Mesodermal cell (in vitro differentiated cells): ENCODE data around the gene RNF145. TPM values are rescaled to one million over a fixed set of nuclear protein-coding genes. Genes with fewer than 3 reads are reported as not detected.

Experiments used
- H3K27ac ChIP-seq: 2 replicates; pipeline ENCODE4 v1.7.0; 2013; ENCODE audit warnings: mild to moderate bottlenecking, low read depth, low read length, moderate library complexity; ENCODE audit not compliant: severe bottlenecking
- H3K36me3 ChIP-seq: 2 replicates; pipeline ENCODE4 v1.7.1; 2013; ENCODE audit warnings: mild to moderate bottlenecking, low read length, moderate library complexity; ENCODE audit not compliant: control insufficient read depth, insufficient read depth
- H3K4me1 ChIP-seq: one replicate; pipeline ENCODE4 v1.7.1; 2013; ENCODE audit warnings: mild to moderate bottlenecking, low read length; ENCODE audit not compliant: insufficient read depth, control insufficient read depth, poor library complexity, severe bottlenecking
- H3K4me3 ChIP-seq: 2 replicates; pipeline ENCODE4 v1.7.0; 2013; ENCODE audit warnings: low read length, control low read depth, mild to moderate bottlenecking; ENCODE audit not compliant: insufficient read depth, poor library complexity, severe bottlenecking; ENCODE audit errors: extremely low read depth
- H3K9me3 ChIP-seq: 2 replicates; pipeline ENCODE4 v1.7.1; 2013; ENCODE audit warnings: mild to moderate bottlenecking, low read length, moderate library complexity; ENCODE audit not compliant: control insufficient read depth
- WGBS, 2 experiments: methylation state at CpG; one replicate each; pipeline ENCODE4 v1.1.5; 2013; ENCODE audit warnings: missing lambda C conversion rate in 2 of 2; ENCODE audit not compliant: insufficient coverage in 2 of 2; 5-methylcytosine and 5-hydroxymethylcytosine counted together
- polyA plus RNA-seq, 2 experiments: library from polyadenylated mRNA; stranded (reverse); fragments of 50-300 nt; gene quantifications; one replicate each; pipeline ENCODE4 v1.2.3, GENCODE V29; 2013

Gene RNF145
- polyA plus RNA-seq (2013, experiment 1 of 2), result 73.5 TPM
- 68.3 TPM for polyA plus RNA-seq (2013, experiment 2 of 2)

- 1 to 3% methylated on average over 47 to 61 of the region's 65 CpGs for WGBS, 2 experiments
- Histone ChIP-seq H3K27ac (peak within 1 kb of the TSS; percentile 92), H3K36me3 (no peaks in the 10 kb centered on the region)
Measured at GRCh38 chr5:159209438-159210209, at the start of gene RNF145. Gene RNF145, minus strand, starts transcription at chr5:159209553. Its CDS starts 5,936 bp downstream, at chr5:159203617.

GRCh38 chr5:159258361-159258760, 49.0 kb upstream of the RNF145 start:
- 100% methylated on average over 1 of the region's 2 CpGs; no CpG with 5 or more reads in 1 of the 2 experiments for WGBS, 2 experiments
- no peaks in the 10 kb centered on the region for H3K9me3 ChIP-seq
- H3K4me3 ChIP-seq, result no peak overlapping the region
- no peak overlapping the region for H3K27ac ChIP-seq
- no peaks in the 10 kb centered on the region for H3K4me1 ChIP-seq
- no peaks in the 10 kb centered on the region for H3K36me3 ChIP-seq

More at GRCh38 chr5:159209438-159210209, at the start of gene RNF145:
- Histone ChIP-seq H3K9me3 (no peaks in the 10 kb centered on the region), H3K4me1 (peaks cover 20% of the 10 kb centered on the region), H3K4me3 (peak within 1 kb of the TSS; percentile 89)

- Histone ChIP-seq H3K27ac (no peak overlapping the region), H3K4me1 (no peaks in the 10 kb centered on the region), H3K9me3 (no peaks in the 10 kb centered on the region), H3K4me3 (no peak overlapping the region), H3K36me3 (no peaks in the 10 kb centered on the region)
- 74 to 81% methylated on average over 3 to 4 of the region's 6 CpGs for WGBS, 2 experiments
Measured at GRCh38 chr5:159257629-159258283, 48.4 kb upstream of the RNF145 start.

GRCh38 chr5:159257007-159257406, 47.7 kb upstream of the RNF145 start:
- Histone ChIP-seq H3K4me1 (no peaks in the 10 kb centered on the region), H3K36me3 (no peaks in the 10 kb centered on the region), H3K27ac (no peak overlapping the region), H3K9me3 (no peaks in the 10 kb centered on the region), H3K4me3 (no peak overlapping the region)

- H3K4me3 ChIP-seq, result no peak overlapping the region
- WGBS, 2 experiments, result 0% methylated on average over 1 of the region's 1 CpG; no CpG with 5 or more reads in 1 of the 2 experiments
- no peaks in the 10 kb centered on the region for H3K36me3 ChIP-seq
- H3K4me1 ChIP-seq, result no peaks in the 10 kb centered on the region
- no peaks in the 10 kb centered on the region for H3K9me3 ChIP-seq
- no peak overlapping the region for H3K27ac ChIP-seq
Measured at GRCh38 chr5:159252195-159252594, 42.8 kb upstream of the RNF145 start.

GRCh38 chr5:159249158-159249557, 39.8 kb upstream of the RNF145 start:
- WGBS, 2 experiments, result no CpG with 5 or more reads among the region's 2 CpGs
- Histone ChIP-seq H3K4me1 (no peaks in the 10 kb centered on the region), H3K36me3 (no peaks in the 10 kb centered on the region), H3K4me3 (no peak overlapping the region), H3K27ac (no peak overlapping the region), H3K9me3 (no peaks in the 10 kb centered on the region)

- Histone ChIP-seq H3K4me1 (no peaks in the 10 kb centered on the region), H3K4me3 (no peak overlapping the region), H3K27ac (no peak overlapping the region), H3K9me3 (no peaks in the 10 kb centered on the region), H3K36me3 (no peaks in the 10 kb centered on the region)
Measured at GRCh38 chr5:159244890-159245289, 35.5 kb upstream of the RNF145 start.

GRCh38 chr5:159244163-159244562, 34.8 kb upstream of the RNF145 start:
- WGBS, 2 experiments, result no CpG with 5 or more reads among the region's 3 CpGs
- Histone ChIP-seq H3K9me3 (no peaks in the 10 kb centered on the region), H3K27ac (no peak overlapping the region), H3K4me3 (no peak overlapping the region), H3K4me1 (no peaks in the 10 kb centered on the region), H3K36me3 (no peaks in the 10 kb centered on the region)

GRCh38 chr5:159243385-159243784, 34.0 kb upstream of the RNF145 start:
- H3K4me1 ChIP-seq, result no peaks in the 10 kb centered on the region
- no peak overlapping the region for H3K4me3 ChIP-seq
- H3K27ac ChIP-seq, result no peak overlapping the region
- H3K36me3 ChIP-seq, result no peaks in the 10 kb centered on the region
- H3K9me3 ChIP-seq, result no peaks in the 10 kb centered on the region

- no peak overlapping the region for H3K4me3 ChIP-seq
- H3K36me3 ChIP-seq, result no peaks in the 10 kb centered on the region
- no peak overlapping the region for H3K27ac ChIP-seq
- no peaks in the 10 kb centered on the region for H3K9me3 ChIP-seq
- no peaks in the 10 kb centered on the region for H3K4me1 ChIP-seq
- WGBS, 2 experiments, result 65 to 90% methylated on average over 2 to 4 of the region's 4 CpGs
Measured at GRCh38 chr5:159242656-159243055, 33.3 kb upstream of the RNF145 start.

- Histone ChIP-seq H3K36me3 (no peaks in the 10 kb centered on the region), H3K9me3 (no peaks in the 10 kb centered on the region), H3K27ac (no peak overlapping the region), H3K4me3 (no peak overlapping the region), H3K4me1 (no peaks in the 10 kb centered on the region)
- WGBS, 2 experiments, result no CpG with 5 or more reads among the region's 2 CpGs
Measured at GRCh38 chr5:159241946-159242552, 32.7 kb upstream of the RNF145 start.
